ENCODE data around the gene PRDM1.

- no peak for TF ChIP-seq EZH2 (IDR thresholded peaks at IDR 0.05; ENCODE audit: low read length, missing control alignments)
- TF ChIP-seq CTCF (conservative IDR thresholded peaks at IDR 0.05 in 1 of 2, IDR thresholded peaks at IDR 0.05 in 1 of 2; ENCODE audit: low read depth in 1 of 2, low read length in 2 of 2): no peak
These were observed 43.0 kb downstream of the PRDM1 start for GRCh38 chr6:106128981-106129781.
